IMR-90 (cell line): ENCODE data around the gene CFDP1. TPM values are rescaled to one million over a fixed set of nuclear protein-coding genes. Genes with fewer than 3 reads are reported as not detected.

ENCODE experiments used
- ATAC-seq: fragments of 200-7000 bp; cut with Tn5 transposase; 2 replicates; pipeline ENCODE4 v1.9.1; 2020; ENCODE audit warnings: low read depth, mild to moderate bottlenecking, moderate library complexity
- BruUV-seq: library from RNA; stranded (reverse); fragments of 400-500 nt; replicated peaks from 2 replicates; lab custom pipeline; 2021; lab: Mats Ljungman, UMichigan
- CTCF ChIA-PET: fragments of 300-600 bp; formaldehyde crosslinking; extraction: SDS; loops from one replicate; lab custom pipeline; 2021; ENCODE audit warnings: antibody characterized with exemption; lab: Yijun Ruan, JAX
- POLR2A ChIA-PET: fragments of 300-600 bp; sonication (Branson Sonifier 250); formaldehyde crosslinking; loops from one replicate; lab custom pipeline; 2022; ENCODE audit warnings: antibody characterized with exemption; ENCODE audit not compliant: unreplicated experiment; lab: Charles Lee
- DNase-seq: peaks from one replicate; pipeline ENCODE4 v3.0.0; 2013
- H2AFZ ChIP-seq: replicated peaks from 2 replicates; pipeline ENCODE3; 2013; ENCODE audit warnings: low read length, mild to moderate bottlenecking; ENCODE audit not compliant: poor library complexity
- H2AK5ac ChIP-seq: 2 replicates; pipeline ENCODE4 v1.6.1; 2013; ENCODE audit warnings: low read depth, low read length, inconsistent platforms
- H2AK9ac ChIP-seq: replicated peaks from 2 replicates; pipeline ENCODE3; 2013; ENCODE audit warnings: mild to moderate bottlenecking, low read depth, low read length, moderate library complexity; ENCODE audit not compliant: poor library complexity
- H2BK120ac ChIP-seq: 2 replicates; pipeline ENCODE4 v1.6.1; 2013; ENCODE audit warnings: low read depth, low read length, inconsistent platforms
- H2BK15ac ChIP-seq: 3 replicates; pipeline ENCODE4 v1.6.1; 2013; ENCODE audit warnings: low read depth, low read length, inconsistent platforms
- H2BK20ac ChIP-seq: 2 replicates; pipeline ENCODE4 v1.6.1; 2013; ENCODE audit warnings: low read depth, mild to moderate bottlenecking, inconsistent platforms, low read length, moderate library complexity
- H2BK5ac ChIP-seq: 2 replicates; pipeline ENCODE4 v1.6.1; 2013; ENCODE audit warnings: mild to moderate bottlenecking, low read depth, low read length, inconsistent platforms; ENCODE audit not compliant: poor library complexity, severe bottlenecking
- H3K14ac ChIP-seq: replicated peaks from 2 replicates; pipeline ENCODE4 v1.6.1; 2013; ENCODE audit warnings: low read depth, low read length, inconsistent platforms
- H3K18ac ChIP-seq: 2 replicates; pipeline ENCODE4 v1.6.1; 2013; ENCODE audit warnings: low read depth, low read length, control low read depth
- H3K23ac ChIP-seq: 2 replicates; pipeline ENCODE4 v1.6.1; 2013; ENCODE audit warnings: low read depth, low read length, inconsistent platforms
- H3K27ac ChIP-seq: 2 replicates; pipeline ENCODE4 v1.5.1; 2013; ENCODE audit warnings: mild to moderate bottlenecking, control low read depth, low read length; ENCODE audit not compliant: insufficient read depth
- H3K27me3 ChIP-seq: 2 replicates; pipeline ENCODE4 v1.6.1; 2013; ENCODE audit warnings: low read length; ENCODE audit not compliant: control insufficient read depth, insufficient read depth
- H3K36me3 ChIP-seq: 2 replicates; pipeline ENCODE4 v1.6.1; 2013; ENCODE audit warnings: low read length, mixed read lengths; ENCODE audit not compliant: control insufficient read depth, insufficient read depth
- H3K4ac ChIP-seq: 2 replicates; pipeline ENCODE4 v1.6.1; 2013; ENCODE audit warnings: low read depth, low read length, inconsistent platforms
- H3K4me1 ChIP-seq: 2 replicates; pipeline ENCODE4 v1.6.1; 2013; ENCODE audit warnings: low read length, mixed read lengths; ENCODE audit not compliant: control insufficient read depth, insufficient read depth
- H3K4me2 ChIP-seq: 2 replicates; pipeline ENCODE4 v1.6.1; 2013; ENCODE audit warnings: low read depth, mild to moderate bottlenecking, control low read depth, low read length, moderate library complexity
- H3K4me3 ChIP-seq: 2 replicates; pipeline ENCODE4 v1.5.1; 2013; ENCODE audit warnings: low read depth, mild to moderate bottlenecking, control low read depth, low read length, moderate library complexity; ENCODE audit not compliant: insufficient read depth
- H3K56ac ChIP-seq: 2 replicates; pipeline ENCODE4 v1.6.1; 2013; ENCODE audit warnings: low read length, inconsistent platforms; ENCODE audit not compliant: insufficient read depth; ENCODE audit errors: extremely low read depth
- H3K79me1 ChIP-seq, 2 experiments: 2 replicates each; pipeline ENCODE4 v1.6.1; 2013; ENCODE audit warnings: low read length in 2 of 2, inconsistent platforms in 1 of 2, low read depth in 1 of 2
- H3K9ac ChIP-seq: 2 replicates; pipeline ENCODE4 v1.6.1; 2013; ENCODE audit warnings: low read depth, low read length, control low read depth
- H3K9me1 ChIP-seq: 2 replicates; pipeline ENCODE4 v1.6.1; 2013; ENCODE audit warnings: low read length, inconsistent platforms; ENCODE audit not compliant: insufficient read depth
- H3K9me3 ChIP-seq: 2 replicates; pipeline ENCODE4 v1.6.1; 2013; ENCODE audit warnings: low read length; ENCODE audit not compliant: control insufficient read depth, insufficient read depth
- H4K20me1 ChIP-seq: 2 replicates; pipeline ENCODE4 v1.6.1; 2013; ENCODE audit warnings: low read length, inconsistent platforms; ENCODE audit not compliant: insufficient read depth
- H4K5ac ChIP-seq: 2 replicates; pipeline ENCODE4 v1.6.1; 2013; ENCODE audit warnings: mild to moderate bottlenecking, low read depth, low read length, control low read depth
- H4K8ac ChIP-seq, 2 experiments: 2 replicates each; pipeline ENCODE4 v1.6.1; 2013; ENCODE audit warnings: low read depth in 2 of 2, low read length in 2 of 2, control low read depth in 1 of 2, inconsistent platforms in 1 of 2
- H4K91ac ChIP-seq: 2 replicates; pipeline ENCODE4 v1.6.1; 2013; ENCODE audit warnings: low read depth, low read length, inconsistent platforms; ENCODE audit not compliant: insufficient read depth
- BHLHE40 ChIP-seq: fragments of 150-350 bp; IDR thresholded peaks from 2 replicates; pipeline ENCODE4 v1.6.1; 2016; ENCODE audit warnings: mild to moderate bottlenecking, low read depth, low read length
- CEBPB ChIP-seq: IDR thresholded peaks from 2 replicates; pipeline ENCODE4 v1.6.1; 2012; ENCODE audit warnings: low read depth, low read length, improper control_type of control experiment
- CHD1 ChIP-seq: IDR thresholded peaks from 2 replicates; pipeline ENCODE4 v1.6.1; 2012; ENCODE audit warnings: low read depth, low read length, improper control_type of control experiment
- CTCF ChIP-seq: conservative IDR thresholded peaks from 2 replicates; pipeline ENCODE4 v1.5.1; 2012; ENCODE audit warnings: mild to moderate bottlenecking, low read depth, low read length, improper control_type of control experiment
- FOS ChIP-seq: fragments of 150-350 bp; IDR thresholded peaks from 2 replicates; pipeline ENCODE4 v1.6.1; 2016; ENCODE audit warnings: low read depth, low read length
- MAFK ChIP-seq: IDR thresholded peaks from 2 replicates; pipeline ENCODE4 v1.6.1; 2012; ENCODE audit warnings: low read depth, low read length, improper control_type of control experiment
- MAZ ChIP-seq: IDR thresholded peaks from 2 replicates; pipeline ENCODE4 v1.6.1; 2012; ENCODE audit warnings: low read depth, mild to moderate bottlenecking, low read length, improper control_type of control experiment, moderate library complexity, borderline replicate concordance
- MXI1 ChIP-seq: IDR thresholded peaks from 2 replicates; pipeline ENCODE4 v1.6.1; 2012; ENCODE audit warnings: low read depth, mild to moderate bottlenecking, low read length, moderate library complexity, borderline replicate concordance
- NFE2L2 ChIP-seq: fragments of 150-350 bp; IDR thresholded peaks from 2 replicates; pipeline ENCODE4 v1.6.1; 2016; ENCODE audit warnings: low read depth, mild to moderate bottlenecking, low read length
- POLR2A ChIP-seq: IDR thresholded peaks from 2 replicates; pipeline ENCODE4 v1.6.1; 2012; ENCODE audit warnings: mild to moderate bottlenecking, low read depth, low read length
- RAD21 ChIP-seq: IDR thresholded peaks from 2 replicates; pipeline ENCODE4 v1.6.1; 2012; ENCODE audit warnings: low read length, improper control_type of control experiment
- RCOR1 ChIP-seq: IDR thresholded peaks from 2 replicates; pipeline ENCODE4 v1.6.1; 2012; ENCODE audit warnings: mild to moderate bottlenecking, low read length, improper control_type of control experiment; ENCODE audit not compliant: insufficient replicate concordance
- RFX5 ChIP-seq: IDR thresholded peaks from 2 replicates; pipeline ENCODE4 v1.8.0; 2012; ENCODE audit warnings: low read depth, mild to moderate bottlenecking, low read length, moderate library complexity
- SMC3 ChIP-seq: fragments of 150-350 bp; IDR thresholded peaks from 2 replicates; pipeline ENCODE4 v1.6.1; 2016; ENCODE audit warnings: low read depth, mild to moderate bottlenecking, antibody characterized with exemption, low read length, moderate library complexity
- USF2 ChIP-seq: fragments of 150-350 bp; IDR thresholded peaks from 2 replicates; pipeline ENCODE4 v1.6.1; 2017; ENCODE audit warnings: mild to moderate bottlenecking, antibody characterized with exemption, low read length, low read depth
- WGBS, 2 experiments: methylation state at CpG; one replicate each; pipeline versions ENCODE4 v1.1.5 to v1.1.7; 2013; ENCODE audit warnings: missing lambda C conversion rate in 2 of 2; ENCODE audit not compliant: insufficient read length in 1 of 2; ENCODE audit errors: extremely low coverage in 2 of 2; 5-methylcytosine and 5-hydroxymethylcytosine counted together
- dilution Hi-C: fragments of 300-500 bp; cut with HindIII; formaldehyde crosslinking; loops from one replicate; pipeline ENCODE4 v1.14.3; 2018; ENCODE audit warnings: low sequenced_read_pairs; ENCODE audit not compliant: unreplicated experiment
- in situ Hi-C: fragments of 300-500 bp; cut with MboI; formaldehyde crosslinking; loops from 3 replicates; pipeline ENCODE4 v1.14.3; 2019; ENCODE audit warnings: low sequenced_read_pairs, inconsistent platforms, mixed read lengths
- intact Hi-C: fragments of 100-400 bp; cut with micrococcal nuclease; formaldehyde crosslinking; loops from 2 replicates; pipeline ENCODE4 v1.10.0; 2022
- polyA plus RNA-seq, 3 experiments: library from polyadenylated mRNA; depleted of rRNA; stranded (reverse); fragments of >200 nt; gene quantifications; 2 replicates each; pipeline ENCODE4 v1.2.3, GENCODE V29; 2012; ENCODE audit warnings: low replicate concordance in 1 of 3
- total RNA-seq: library from RNA; depleted of rRNA; stranded (reverse); fragments of >200 nt; gene quantifications from 2 replicates; pipeline ENCODE4 v1.2.3, GENCODE V29; 2012
- TF ChIP-seq, protein P1 (sequence below): fragments of 150-350 bp; IDR thresholded peaks from 2 replicates; pipeline ENCODE4 v1.6.1; 2016; ENCODE audit warnings: low read depth, mild to moderate bottlenecking, low read length, moderate library complexity, borderline replicate concordance

Gene CFDP1
- total and polyA plus RNA-seq, 2 of the 4 experiments (the other 2 are of a cell fraction) = 15.6 to 38.7 TPM

DNA sequence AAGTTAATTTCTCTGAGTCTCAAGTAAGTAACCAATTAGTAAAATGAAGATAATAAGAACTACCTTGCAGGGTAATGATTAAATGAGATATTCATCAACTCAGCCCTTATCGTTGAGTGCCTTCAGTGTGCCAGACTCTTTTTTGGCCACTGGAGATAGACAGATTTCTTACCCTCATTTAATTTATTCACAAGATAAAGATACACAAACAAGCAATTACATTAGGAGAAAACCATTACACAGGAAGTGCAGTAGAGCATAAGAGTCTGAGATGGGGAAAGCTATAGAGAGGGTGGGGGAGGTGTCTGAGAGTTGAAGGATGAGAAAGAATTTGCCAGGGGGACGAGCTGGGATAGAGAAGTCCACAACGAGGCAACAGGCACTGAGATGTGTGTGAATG, 109.4 kb downstream of the CFDP1 start:
- Histone ChIP-seq H4K8ac (peak overlapping the region in 1 of 2 experiments; percentile 54; a peak in 1 of 4 replicates), H3K36me3 (no peaks in the 10 kb centered on the region; the same call in 1 of the 2 replicates), H2AFZ (no peak overlapping the region), H2BK20ac (no peak overlapping the region), H3K23ac (no peak overlapping the region), H3K79me1 (peaks cover 0 to 32% of the 10 kb centered on the region in 2 experiments), H2BK5ac (peak overlapping the region; percentile 38), H2BK15ac (no peak overlapping the region), H2BK120ac (no peak overlapping the region), H3K56ac (no peak overlapping the region), H3K27ac (no peak overlapping the region), H3K9ac (no peak overlapping the region), H3K4me3 (no peak overlapping the region), H4K91ac (no peak overlapping the region), H3K4ac (peak overlapping the region; percentile 67), H4K20me1 (no peaks in the 10 kb centered on the region), H3K9me1 (peaks cover 10% of the 10 kb centered on the region), H4K5ac (peak overlapping the region; percentile 82; the same call in 1 of the 2 replicates), H3K4me1 (peaks cover 18% of the 10 kb centered on the region), H3K18ac (peak overlapping the region; percentile 32; the same call in 1 of the 2 replicates), H3K14ac (peak overlapping the region; percentile 67; the same call in 1 of the 2 replicates), H2AK5ac (0 out of 2 replicates have a peak overlapping the region, but pooled peaks have one; percentile 33), H3K4me2 (no peak overlapping the region), H3K9me3 (no peaks in the 10 kb centered on the region), H3K27me3 (no peaks in the 10 kb centered on the region), H2AK9ac (no peak overlapping the region)
- ChIA-PET CTCF (no interaction called here), POLR2A (interaction anchor here (0.5 kb wide), 1 partner anchor 24 kb away, joined by 4 read pairs; no protein-coding TSS in a partner anchor)
- no TSS peak for BruUV-seq
- no peak for ATAC-seq
- TF ChIP-seq MXI1 = no peak
- TF ChIP-seq USF2 = no peak
- TF ChIP-seq, protein P1, sequence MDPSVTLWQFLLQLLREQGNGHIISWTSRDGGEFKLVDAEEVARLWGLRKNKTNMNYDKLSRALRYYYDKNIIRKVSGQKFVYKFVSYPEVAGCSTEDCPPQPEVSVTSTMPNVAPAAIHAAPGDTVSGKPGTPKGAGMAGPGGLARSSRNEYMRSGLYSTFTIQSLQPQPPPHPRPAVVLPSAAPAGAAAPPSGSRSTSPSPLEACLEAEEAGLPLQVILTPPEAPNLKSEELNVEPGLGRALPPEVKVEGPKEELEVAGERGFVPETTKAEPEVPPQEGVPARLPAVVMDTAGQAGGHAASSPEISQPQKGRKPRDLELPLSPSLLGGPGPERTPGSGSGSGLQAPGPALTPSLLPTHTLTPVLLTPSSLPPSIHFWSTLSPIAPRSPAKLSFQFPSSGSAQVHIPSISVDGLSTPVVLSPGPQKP = no peak
- no peak for TF ChIP-seq RCOR1
- TF ChIP-seq MAZ = no peak
- TF ChIP-seq MAFK = no peak
- no peak for TF ChIP-seq CEBPB
- TF ChIP-seq POLR2A = no peak
- no peak for TF ChIP-seq CHD1
- TF ChIP-seq FOS = no peak
- TF ChIP-seq SMC3 = no peak
- TF ChIP-seq CTCF = no peak
- TF ChIP-seq NFE2L2 = no peak
- no peak for TF ChIP-seq BHLHE40
- TF ChIP-seq RFX5 = no peak
- no peak for TF ChIP-seq RAD21
- WGBS, 2 experiments = no CpG with 5 or more reads among the region's 3 CpGs
- dilution Hi-C loops (no loop called here), in situ Hi-C loops (no loop called here), intact Hi-C loops (no loop called here)
- no peak for DNase-seq
